H1 (cell line): ENCODE measurements around the gene APOC3. TPM values are rescaled to one million over a fixed set of nuclear protein-coding genes. Genes with fewer than 3 reads are reported as not detected.

Source experiments
- CTCF ChIA-PET: fragments of 300-600 bp; sonication (Branson Sonifier 250); formaldehyde crosslinking; loops from one replicate; lab custom pipeline; 2021; ENCODE audit not compliant: partially characterized antibody; lab: Charles Lee
- POLR2A ChIA-PET: fragments of 300-600 bp; sonication (Branson Sonifier 250); formaldehyde crosslinking; loops from one replicate; lab custom pipeline; 2021; ENCODE audit warnings: inconsistent platforms; ENCODE audit not compliant: partially characterized antibody; lab: Charles Lee
- DNase-seq, 2 experiments: peaks; one replicate each; pipeline versions ENCODE4 v3.0.0 to v3.0.0-alpha.2; 2010 to 2022; ENCODE audit warnings: low spot score in 2 of 2, low read depth in 1 of 2, mixed read lengths in 1 of 2
- FAIRE-seq: peaks from 2 replicates; lab custom pipeline; 2011; peaks lifted over from hg19 to GRCh38; lab: Jason Lieb, UNC
- H2AFZ ChIP-seq: 2 replicates; pipeline ENCODE4 v1.8.1; 2012; ENCODE audit warnings: low read length, inconsistent platforms
- H2AK5ac ChIP-seq: 2 replicates; pipeline ENCODE4 v1.6.1; 2013; ENCODE audit warnings: low read depth, low read length
- H2BK120ac ChIP-seq: replicated peaks from 2 replicates; pipeline ENCODE3; 2013; ENCODE audit warnings: low read depth, low read length, inconsistent platforms
- H2BK12ac ChIP-seq: 2 replicates; pipeline ENCODE4 v1.6.1; 2013; ENCODE audit warnings: low read depth, low read length
- H2BK15ac ChIP-seq: 2 replicates; pipeline ENCODE4 v1.6.1; 2013; ENCODE audit warnings: low read length
- H2BK20ac ChIP-seq: 2 replicates; pipeline ENCODE4 v1.6.1; 2013; ENCODE audit warnings: low read length
- H2BK5ac ChIP-seq: 2 replicates; pipeline ENCODE4 v1.6.1; 2013; ENCODE audit warnings: low read depth, low read length
- H3K14ac ChIP-seq: 2 replicates; pipeline ENCODE4 v1.6.1; 2013; ENCODE audit warnings: inconsistent platforms; ENCODE audit not compliant: insufficient read length
- H3K18ac ChIP-seq: 2 replicates; pipeline ENCODE4 v1.6.1; 2013; ENCODE audit warnings: low read length; ENCODE audit errors: extremely low read depth
- H3K23ac ChIP-seq: 2 replicates; pipeline ENCODE4 v1.6.1; 2013; ENCODE audit warnings: inconsistent platforms; ENCODE audit not compliant: insufficient read length
- H3K23me2 ChIP-seq: 2 replicates; pipeline ENCODE4 v1.6.1; 2013; ENCODE audit warnings: low read depth, low read length
- H3K27ac ChIP-seq: 2 replicates; pipeline ENCODE4 v1.6.1; 2011; ENCODE audit warnings: low read depth, low read length, inconsistent platforms
- H3K27me3 ChIP-seq, 4 experiments: replicated peaks in 1 of 4; 1 replicate in 1 of 4; 2 replicates in 3 of 4; pipeline versions ENCODE4 v1.6.1 to v1.8.1; 2011 to 2013; ENCODE audit warnings: low read length in 3 of 4, mild to moderate bottlenecking in 3 of 4, inconsistent platforms in 2 of 4, mixed read lengths in 2 of 4, moderate library complexity in 1 of 4; ENCODE audit not compliant: control insufficient read depth in 3 of 4, insufficient read depth in 3 of 4; ENCODE audit errors: extremely low read depth in 1 of 4
- H3K36me3 ChIP-seq, 4 experiments: 2 replicates each; pipeline versions ENCODE4 v1.6.1 to v1.8.1; 2011 to 2013; ENCODE audit warnings: mild to moderate bottlenecking in 4 of 4, low read length in 3 of 4, moderate library complexity in 2 of 4, control low read depth in 1 of 4, inconsistent platforms in 1 of 4; ENCODE audit not compliant: insufficient read depth in 4 of 4, control insufficient read depth in 2 of 4
- H3K4ac ChIP-seq: replicated peaks from 2 replicates; pipeline ENCODE3; 2013; ENCODE audit warnings: low read length, low read depth, mixed read lengths, inconsistent platforms; ENCODE audit not compliant: insufficient read length
- H3K4me1 ChIP-seq, 4 experiments: replicated peaks in 1 of 4; 1 replicate in 1 of 4; 2 replicates in 3 of 4; pipeline versions ENCODE4 v1.6.1 to v1.8.1; 2011 to 2013; ENCODE audit warnings: low read length in 3 of 4, inconsistent platforms in 2 of 4, mixed read lengths in 1 of 4; ENCODE audit not compliant: insufficient read depth in 4 of 4, control insufficient read depth in 3 of 4
- H3K4me2 ChIP-seq, 2 experiments: 2 replicates each; pipeline versions ENCODE4 v1.6.1 to v1.8.1; 2011 to 2013; ENCODE audit warnings: low read depth in 2 of 2, low read length in 2 of 2, control low read depth in 1 of 2, inconsistent platforms in 1 of 2, mild to moderate bottlenecking in 1 of 2; ENCODE audit not compliant: insufficient read depth in 1 of 2
- H3K4me3 ChIP-seq, 4 experiments: fragments of 200-600, 300-600 bp in 1 of 4; sonication (generic), shearing (Covaris generic), sonication (Bioruptor Twin) in 1 of 4; 2 replicates each; pipeline versions ENCODE4 v1.5.1 to v1.8.1; 2011 to 2016; ENCODE audit warnings: low read length in 4 of 4, low read depth in 3 of 4, control low read depth in 2 of 4, inconsistent platforms in 2 of 4, mild to moderate bottlenecking in 2 of 4, mixed read lengths in 1 of 4, moderate library complexity in 1 of 4; ENCODE audit not compliant: insufficient read depth in 2 of 4; ENCODE audit errors: extremely low read depth in 1 of 4
- H3K56ac ChIP-seq: replicated peaks from 2 replicates; pipeline ENCODE3; 2013; ENCODE audit warnings: low read depth, mild to moderate bottlenecking, mixed read lengths, low read length, inconsistent platforms; ENCODE audit not compliant: insufficient read length
- H3K79me1 ChIP-seq: 2 replicates; pipeline ENCODE4 v1.6.1; 2013; ENCODE audit warnings: low read depth, low read length, control low read depth
- H3K79me2 ChIP-seq, 2 experiments: 2 replicates each; pipeline versions ENCODE4 v1.6.1 to v1.8.1; 2012 to 2013; ENCODE audit warnings: low read length in 2 of 2, mild to moderate bottlenecking in 2 of 2, inconsistent platforms in 1 of 2; ENCODE audit not compliant: insufficient read depth in 2 of 2, control insufficient read depth in 1 of 2
- H3K9ac ChIP-seq, 4 experiments: replicated peaks in 1 of 4; 1 replicate in 1 of 4; 2 replicates in 3 of 4; pipeline versions ENCODE4 v1.6.1 to v1.8.1; 2011 to 2013; ENCODE audit warnings: low read depth in 3 of 4, low read length in 3 of 4, control low read depth in 2 of 4, mild to moderate bottlenecking in 2 of 4, moderate library complexity in 2 of 4, inconsistent platforms in 1 of 4; ENCODE audit errors: extremely low read depth in 1 of 4
- H3K9me3 ChIP-seq, 2 experiments: 2 replicates each; pipeline versions ENCODE4 v1.6.1 to v1.8.1; 2012 to 2013; ENCODE audit warnings: mild to moderate bottlenecking in 2 of 2, moderate library complexity in 2 of 2, control low read depth in 1 of 2, inconsistent platforms in 1 of 2, low read depth in 1 of 2, low read length in 1 of 2, mixed read lengths in 1 of 2; ENCODE audit not compliant: insufficient read depth in 2 of 2
- H4K20me1 ChIP-seq, 2 experiments: replicated peaks in 1 of 2; 2 replicates each; pipeline versions ENCODE3 to v1.8.1; 2011 to 2013; ENCODE audit warnings: inconsistent platforms in 2 of 2, low read length in 2 of 2, mild to moderate bottlenecking in 1 of 2; ENCODE audit not compliant: insufficient read depth in 2 of 2, control insufficient read depth in 1 of 2
- H4K5ac ChIP-seq: 2 replicates; pipeline ENCODE4 v1.6.1; 2013; ENCODE audit warnings: low read length, low read depth, mixed read lengths, inconsistent platforms; ENCODE audit not compliant: insufficient read length
- H4K8ac ChIP-seq: 2 replicates; pipeline ENCODE4 v1.8.0; 2013; ENCODE audit warnings: mild to moderate bottlenecking, moderate library complexity, low read length, inconsistent platforms; ENCODE audit not compliant: insufficient read depth; ENCODE audit errors: extremely low read depth
- H4K91ac ChIP-seq: replicated peaks from 2 replicates; pipeline ENCODE3; 2013; ENCODE audit warnings: low read length, mixed read lengths, inconsistent platforms; ENCODE audit not compliant: insufficient read length
- ATF3 ChIP-seq: IDR thresholded peaks from 2 replicates; pipeline ENCODE4 v1.6.1; 2011; ENCODE audit warnings: low read depth, mild to moderate bottlenecking, low read length; ENCODE audit not compliant: insufficient read depth
- CBX5 ChIP-seq: fragments of 300-800, 300-1000 bp; sonication (generic); IDR thresholded peaks from 2 replicates; pipeline ENCODE4 v1.7.1; 2016; ENCODE audit warnings: antibody characterized with exemption, low read length, low read depth
- CBX8 ChIP-seq: fragments of 300-800, 300-1000 bp; sonication (generic); IDR thresholded peaks from 2 replicates; pipeline ENCODE4 v1.7.1; 2016; ENCODE audit warnings: low read depth, low read length, borderline replicate concordance
- CHD2 ChIP-seq: IDR thresholded peaks from 2 replicates; pipeline ENCODE4 v1.6.1; 2012; ENCODE audit warnings: low read length, improper control_type of control experiment
- EP300 ChIP-seq, 2 experiments: IDR thresholded peaks; 1 replicate in 1 of 2; 2 replicates in 1 of 2; pipeline ENCODE4 v1.6.1; 2011 to 2012; ENCODE audit warnings: low read depth in 2 of 2, low read length in 2 of 2, mild to moderate bottlenecking in 2 of 2, borderline replicate concordance in 1 of 2, inconsistent platforms in 1 of 2, moderate library complexity in 1 of 2
- HDAC2 ChIP-seq, 2 experiments: fragments of 300-600 bp in 1 of 2; sonication (generic) in 1 of 2; IDR thresholded peaks; 2 replicates each; pipeline ENCODE4 v1.6.1; 2011 to 2012; ENCODE audit warnings: low read depth in 2 of 2, low read length in 2 of 2, mild to moderate bottlenecking in 2 of 2, moderate library complexity in 2 of 2, borderline replicate concordance in 1 of 2, inconsistent platforms in 1 of 2
- KDM4A ChIP-seq: IDR thresholded peaks from one replicate; pipeline ENCODE4 v1.7.1; 2012; ENCODE audit warnings: low read depth, mild to moderate bottlenecking, moderate library complexity, low read length, inconsistent platforms; ENCODE audit not compliant: severe bottlenecking
- PHF8 ChIP-seq: fragments of 200-600 bp; sonication (generic); conservative IDR thresholded peaks from 2 replicates; pipeline ENCODE4 v1.7.1; 2012; ENCODE audit warnings: low read depth, mild to moderate bottlenecking, inconsistent platforms, low read length, moderate library complexity
- RFX5 ChIP-seq: IDR thresholded peaks from 2 replicates; pipeline ENCODE4 v1.6.1; 2011; ENCODE audit warnings: low read depth, low read length, improper control_type of control experiment, borderline replicate concordance
- SAP30 ChIP-seq: fragments of 300-600 bp; sonication (generic); IDR thresholded peaks from 2 replicates; pipeline ENCODE4 v1.7.1; 2012; ENCODE audit warnings: low read length, moderate library complexity, mild to moderate bottlenecking, inconsistent platforms; ENCODE audit not compliant: insufficient read depth, insufficient replicate concordance
- SP4 ChIP-seq: IDR thresholded peaks from 2 replicates; pipeline ENCODE4 v1.6.1; 2012; ENCODE audit warnings: low read length, inconsistent platforms
- SUZ12 ChIP-seq: fragments of 200-600 bp; sonication (generic); IDR thresholded peaks from 2 replicates; pipeline ENCODE4 v1.6.1; 2012; ENCODE audit warnings: mild to moderate bottlenecking, inconsistent platforms, low read length, moderate library complexity, mixed read lengths
- WGBS, 2 experiments: shearing (Covaris generic) in 1 of 2; methylation state at CpG; one replicate each; pipeline versions ENCODE4 v1.1.6 to v1.1.7; 2013 to 2015; ENCODE audit warnings: low lambda C conversion rate in 2 of 2, mixed read lengths in 2 of 2, inconsistent platforms in 1 of 2, low coverage in 1 of 2, missing lambda C conversion rate in 1 of 2; ENCODE audit not compliant: insufficient replicate concordance in 2 of 2, insufficient coverage in 1 of 2, insufficient read length in 1 of 2; ENCODE audit errors: extremely low coverage in 1 of 2, missing lambda C conversion rate in 1 of 2; 5-methylcytosine and 5-hydroxymethylcytosine counted together
- polyA plus RNA-seq, 7 experiments: library from polyadenylated mRNA; depleted of rRNA in 3 of 7; stranded (reverse) in 5 of 7; unstranded in 2 of 7; fragments of >200 nt in 5 of 7; fragments of 200-250 nt in 2 of 7; gene quantifications; 1 replicate in 5 of 7; 2 replicates in 1 of 7; 4 replicates in 1 of 7; pipeline versions ENCODE4 v1.2.1 to v1.2.3, GENCODE V29; 2011 to 2013; ENCODE audit warnings: missing spikeins in 2 of 7, mixed read lengths in 2 of 7
- total RNA-seq: library from RNA; stranded (reverse); fragmentation: NEBNext Ultra II Directional; extraction: Animal tissue kit (Norgen Biotek cat#: 25700); gene quantifications from 2 replicates; pipeline ENCODE4 v1.2.1, GENCODE V29; 2021

APOC3 gene
- total and polyA plus RNA-seq, 2 of the 8 experiments (the other 6 are each of a cell fraction or from before 2014, with no cell fraction given), result not detected

- Histone ChIP-seq H2BK15ac (no peak overlapping the region), H3K9ac (no peak overlapping the region), H3K79me1 (no peaks in the 10 kb centered on the region), H3K4me3 (no peak overlapping the region), H3K14ac (no peak overlapping the region), H3K18ac (no peak overlapping the region), H4K5ac (no peak overlapping the region), H3K4me2 (no peak overlapping the region), H3K27ac (no peak overlapping the region), H3K23ac (no peak overlapping the region), H2AK5ac (no peak overlapping the region), H2BK5ac (no peak overlapping the region), H3K4me1 (no peaks in the 10 kb centered on the region), H3K36me3 (peaks cover 4 to 59% (median 36%) of the 10 kb centered on the region in 4 experiments; a peak in 7 of 8 replicates), H3K79me2 (no peaks in the 10 kb centered on the region), H4K20me1 (peaks cover 3 to 5% of the 10 kb centered on the region in 2 experiments), H3K56ac (no peak overlapping the region), H3K4ac (no peak overlapping the region), H4K8ac (no peak overlapping the region), H3K23me2 (no peaks in the 10 kb centered on the region), H3K27me3 (no peaks in the 10 kb centered on the region), H2AFZ (no peak overlapping the region), H2BK12ac (no peak overlapping the region), H2BK120ac (no peak overlapping the region), H4K91ac (no peak overlapping the region), H2BK20ac (no peak overlapping the region), H3K9me3 (no peaks in the 10 kb centered on the region)
- ChIA-PET POLR2A (interaction anchor here (2.0 kb wide), 1 partner anchor 11 kb away, joined by 5 read pairs; no protein-coding TSS in a partner anchor), CTCF (interaction anchor here (0.7 kb wide), 1 partner anchor 234 kb away, joined by 4 read pairs; no protein-coding TSS in a partner anchor)
- no peak for TF ChIP-seq EP300 (IDR thresholded peaks at IDR 0.05; ENCODE audit: borderline replicate concordance in 1 of 2, low read depth in 2 of 2, low read length in 2 of 2)
- no peak for TF ChIP-seq CBX5
- TF ChIP-seq CBX8, result no peak
- TF ChIP-seq SUZ12, result no peak
- no peak for TF ChIP-seq RFX5
- no peak for TF ChIP-seq PHF8
- TF ChIP-seq SP4, result no peak
- TF ChIP-seq ATF3, result no peak
- TF ChIP-seq SAP30, result no peak
- no peak for TF ChIP-seq HDAC2 (IDR thresholded peaks at IDR 0.05; ENCODE audit: borderline replicate concordance in 1 of 2, low read depth in 2 of 2, low read length in 2 of 2)
- TF ChIP-seq CHD2, result no peak
- no peak for TF ChIP-seq KDM4A
- FAIRE-seq (no peak), DNase-seq (no peak)
- 88% methylated on average over 3 of the region's 3 CpGs; no CpG with 5 or more reads in 1 of the 2 experiments for WGBS, 2 experiments
These were observed 32.5 kb downstream of the APOC3 start for GRCh38 chr11:116862185-116862584.
